NCI-H1105 treated with DMSO at 0.1 percent for 48 hours (cell line): ENCODE measurements around the gene PIP5K1B.

Experiments
- DNase-seq: peaks from one replicate; lab custom pipeline; 2025; lab: John Stamatoyannopoulos, UW

PIP5K1B gene

DNA sequence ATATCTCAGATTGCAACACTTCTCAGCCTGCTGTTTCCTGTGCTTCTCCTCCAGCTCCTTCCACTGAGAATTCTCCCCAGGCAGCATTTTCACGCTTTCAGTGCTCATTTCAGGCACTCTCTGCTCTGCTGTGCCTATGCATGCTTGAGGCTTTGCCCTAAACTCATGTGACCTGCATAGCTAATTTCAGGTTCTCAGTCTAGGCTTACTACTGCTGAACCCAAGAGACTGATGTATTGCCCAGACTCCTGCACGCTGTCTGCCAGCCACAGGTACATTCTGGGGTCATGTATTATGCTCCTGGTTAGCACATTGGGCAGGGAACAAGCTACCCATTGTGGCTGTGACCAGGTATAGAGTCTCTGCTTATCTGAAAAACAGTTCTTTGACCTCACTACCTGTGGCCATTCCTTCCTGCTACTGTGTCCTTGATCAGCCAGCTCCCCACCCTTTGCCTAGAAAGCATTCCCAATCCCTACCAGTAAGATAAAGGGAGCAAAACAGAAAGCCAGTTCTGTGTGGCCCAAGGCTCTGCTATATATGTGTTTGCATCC, 34.7 kb downstream of the PIP5K1B start:
- no peak for DNase-seq

DNA sequence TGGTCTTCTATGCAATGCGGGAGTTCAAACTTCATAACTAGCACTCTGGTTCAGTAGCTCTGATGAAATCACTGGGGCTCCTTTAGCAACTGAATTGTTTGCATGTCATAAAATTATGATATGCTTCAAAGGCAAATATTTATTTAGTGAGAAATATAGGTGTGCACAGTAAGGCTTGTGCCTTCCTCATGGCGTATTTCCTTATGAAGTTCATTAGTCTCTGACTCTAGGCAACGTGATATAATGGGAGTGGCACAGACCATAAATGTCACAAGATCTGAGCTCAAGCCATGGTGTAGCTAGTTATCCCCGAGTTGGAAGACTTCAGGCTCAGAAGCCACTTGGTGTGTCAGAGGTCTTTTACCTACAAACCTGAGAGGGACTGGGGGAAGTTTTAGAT, 35.5 kb downstream of the PIP5K1B start:
- DNase-seq, result no peak

DNA sequence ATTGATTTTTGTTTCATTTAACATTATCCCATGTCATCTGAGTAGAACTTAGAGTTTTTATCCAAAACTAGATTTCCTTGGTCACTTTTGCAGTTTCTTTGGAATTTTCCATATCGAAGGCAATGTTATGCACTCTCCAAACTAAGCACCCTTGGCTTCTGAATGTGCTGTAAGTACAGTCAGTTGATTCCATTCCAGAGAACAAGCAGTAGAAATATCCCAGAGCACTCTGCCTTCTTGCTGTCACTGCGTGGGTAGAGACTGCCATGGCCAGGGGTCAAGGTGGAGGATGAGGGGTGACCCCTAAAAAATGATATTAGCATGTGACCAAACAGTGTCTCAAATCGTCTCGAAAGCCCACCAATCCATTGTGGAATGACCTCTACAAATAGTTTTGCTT, 36.2 kb downstream of the PIP5K1B start:
- DNase-seq, result no peak

DNA sequence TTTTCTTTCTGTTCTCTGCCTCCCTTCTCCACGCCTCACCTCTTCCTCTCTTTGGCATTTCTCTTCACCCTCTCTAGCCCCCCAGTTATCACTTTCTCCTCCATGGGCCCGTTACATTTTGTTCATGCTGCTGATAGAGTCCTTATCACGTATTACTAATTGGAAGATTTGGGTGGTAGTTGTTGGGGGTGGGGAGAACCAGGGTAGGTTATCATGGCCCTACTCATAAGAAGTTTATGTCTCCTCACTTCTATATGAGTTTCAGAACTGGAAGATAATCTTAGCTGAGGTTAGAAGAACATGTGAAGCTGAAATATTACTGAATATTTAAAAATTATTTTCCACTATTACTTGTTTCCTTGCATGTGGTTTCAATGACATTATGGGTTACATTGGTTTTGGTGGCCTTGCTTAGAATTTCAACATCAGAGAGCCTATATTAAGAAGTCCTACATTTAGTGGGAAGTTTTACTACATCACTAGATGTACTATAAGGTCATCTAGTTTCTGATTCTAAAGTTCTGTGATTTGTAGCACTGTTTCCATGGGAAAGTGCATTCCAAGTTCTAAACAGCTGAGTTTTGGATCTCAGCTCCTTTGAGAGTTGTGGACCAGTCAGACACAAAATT, 36.8 kb downstream of the PIP5K1B start:
- no peak for DNase-seq

DNA sequence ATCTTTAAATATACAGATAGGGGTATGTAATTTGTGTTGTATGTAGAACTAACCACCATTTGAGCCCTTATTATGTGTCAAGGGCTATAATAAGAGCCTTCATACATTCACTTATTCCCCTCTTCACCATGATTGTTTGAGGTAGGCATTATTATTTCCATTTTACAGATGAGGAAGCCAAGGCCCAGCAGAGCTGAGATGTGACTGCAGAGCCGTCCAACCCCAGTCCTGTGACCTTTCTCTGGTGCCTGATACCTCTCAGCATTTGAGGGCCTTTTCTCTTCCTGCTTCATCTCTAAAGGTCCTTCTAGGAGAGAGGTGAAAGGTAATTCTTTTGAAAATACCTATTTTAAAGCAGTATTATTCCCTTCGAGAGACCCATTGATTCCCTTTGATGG, 37.3 kb downstream of the PIP5K1B start:
- no peak for DNase-seq

DNA sequence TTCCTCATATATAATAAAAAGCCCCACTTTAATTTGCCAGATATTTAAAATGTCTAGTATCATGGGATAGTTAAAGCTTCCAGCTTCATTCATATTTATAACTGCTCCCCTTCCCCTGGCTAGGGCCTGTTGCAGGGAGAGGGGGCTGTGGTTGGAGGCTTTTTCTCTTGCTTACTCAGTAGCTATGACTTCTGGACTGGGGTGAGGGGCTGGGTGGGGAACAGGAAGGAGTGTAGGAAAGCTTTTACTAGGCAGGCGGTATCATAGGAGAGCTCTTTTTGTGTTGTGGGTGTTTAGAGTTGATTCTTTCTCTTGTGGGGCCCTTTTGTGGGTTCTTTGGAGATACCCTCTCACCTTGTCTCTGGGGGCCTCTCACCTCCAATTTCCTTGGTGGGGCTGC, 39.4 kb downstream of the PIP5K1B start:
- DNase-seq, result no peak

- no peak for DNase-seq
Measured at GRCh38 chr9:68746525-68746924, 41.5 kb downstream of the PIP5K1B start.

DNA sequence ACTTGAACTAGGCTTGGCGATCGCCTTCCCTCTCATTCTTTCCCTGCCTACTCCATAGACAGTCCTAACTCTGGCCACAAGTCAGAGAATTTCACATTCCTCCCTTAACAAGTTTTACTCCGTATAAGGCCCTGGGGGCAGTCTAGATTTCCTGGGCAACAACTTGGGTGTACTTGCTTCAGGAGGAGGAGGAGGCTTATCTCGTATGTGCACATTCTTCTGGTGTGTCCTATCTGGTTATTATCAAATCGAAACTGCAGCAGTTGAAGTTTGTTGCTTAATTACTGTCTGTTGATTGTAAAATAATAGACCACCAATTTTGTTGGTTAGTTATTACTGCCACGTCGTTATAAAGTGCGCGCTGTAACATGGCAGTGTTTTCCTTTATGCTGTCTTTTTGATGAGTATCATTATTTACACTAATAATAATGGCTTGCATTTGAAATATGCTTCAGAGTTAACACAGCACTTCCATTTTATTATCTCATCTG, 42.0 kb downstream of the PIP5K1B start:
- no peak for DNase-seq

DNA sequence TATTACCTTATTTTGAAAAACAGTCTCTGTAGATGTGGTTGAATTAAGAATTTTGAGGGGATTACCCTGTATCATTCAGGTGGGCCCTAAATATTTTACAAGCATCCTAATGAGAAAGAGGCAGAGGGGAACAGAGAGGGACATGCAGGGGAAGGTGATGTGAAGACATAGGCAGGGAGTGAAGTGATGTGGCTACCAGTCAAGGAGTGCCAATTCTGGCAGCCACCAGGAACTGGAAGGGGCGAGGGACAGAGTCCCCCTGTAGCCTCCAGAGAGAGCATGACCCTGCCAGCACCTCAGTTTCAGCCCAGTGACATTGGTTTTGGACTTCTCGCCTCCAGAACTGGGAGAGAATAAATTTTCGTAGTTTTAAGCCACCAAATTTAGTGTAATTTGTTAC, 44.1 kb downstream of the PIP5K1B start:
- DNase-seq, result no peak

GRCh38 chr9:68749579-68750159, 44.6 kb downstream of the PIP5K1B start:
- no peak for DNase-seq

- peak; percentile 5 for DNase-seq
Measured at GRCh38 chr9:68750255-68750654, 45.2 kb downstream of the PIP5K1B start.

GRCh38 chr9:68750786-68751185, 45.7 kb downstream of the PIP5K1B start:
- DNase-seq, result peak; percentile 71

GRCh38 chr9:68751556-68751955, 46.5 kb downstream of the PIP5K1B start:
- no peak for DNase-seq

DNA sequence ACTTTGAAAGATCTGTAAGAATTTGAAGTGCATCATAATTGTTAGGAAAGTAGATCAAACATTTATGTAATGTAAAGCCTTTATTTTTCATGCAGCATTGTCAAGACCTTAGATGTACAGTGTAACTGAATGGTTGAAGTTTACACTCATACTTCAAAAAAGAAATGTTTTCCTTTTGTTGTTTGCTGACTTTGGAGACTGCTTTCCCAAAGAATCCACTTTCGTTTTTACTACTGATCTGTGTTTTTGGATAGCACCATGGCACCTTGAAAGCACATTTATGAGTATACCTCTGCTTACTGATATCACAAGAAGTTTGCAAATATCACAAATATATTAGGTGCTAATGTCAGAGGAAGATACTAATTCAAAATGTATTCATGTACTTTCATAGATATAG, 50.0 kb downstream of the PIP5K1B start:
- DNase-seq, result no peak

DNA sequence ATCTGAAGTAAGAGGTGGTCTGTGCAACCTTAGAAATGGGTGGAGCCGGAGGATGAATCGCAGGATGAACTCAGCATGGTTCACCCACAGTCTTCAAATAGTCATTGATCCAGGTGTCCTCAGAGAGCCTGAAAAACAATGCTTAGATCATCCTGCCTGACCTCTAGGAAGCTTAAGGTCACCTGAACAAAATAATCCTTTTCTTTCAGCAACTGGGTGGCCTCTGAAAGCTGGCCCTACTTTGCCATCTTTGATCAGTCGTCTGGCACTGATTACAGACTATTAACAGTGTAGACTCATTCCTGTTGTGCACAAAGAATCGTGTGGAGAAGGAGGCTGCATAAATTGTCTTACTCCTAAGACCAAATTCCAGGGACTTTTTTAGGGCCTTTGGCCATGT, 50.7 kb downstream of the PIP5K1B start:
- DNase-seq, result no peak

DNA sequence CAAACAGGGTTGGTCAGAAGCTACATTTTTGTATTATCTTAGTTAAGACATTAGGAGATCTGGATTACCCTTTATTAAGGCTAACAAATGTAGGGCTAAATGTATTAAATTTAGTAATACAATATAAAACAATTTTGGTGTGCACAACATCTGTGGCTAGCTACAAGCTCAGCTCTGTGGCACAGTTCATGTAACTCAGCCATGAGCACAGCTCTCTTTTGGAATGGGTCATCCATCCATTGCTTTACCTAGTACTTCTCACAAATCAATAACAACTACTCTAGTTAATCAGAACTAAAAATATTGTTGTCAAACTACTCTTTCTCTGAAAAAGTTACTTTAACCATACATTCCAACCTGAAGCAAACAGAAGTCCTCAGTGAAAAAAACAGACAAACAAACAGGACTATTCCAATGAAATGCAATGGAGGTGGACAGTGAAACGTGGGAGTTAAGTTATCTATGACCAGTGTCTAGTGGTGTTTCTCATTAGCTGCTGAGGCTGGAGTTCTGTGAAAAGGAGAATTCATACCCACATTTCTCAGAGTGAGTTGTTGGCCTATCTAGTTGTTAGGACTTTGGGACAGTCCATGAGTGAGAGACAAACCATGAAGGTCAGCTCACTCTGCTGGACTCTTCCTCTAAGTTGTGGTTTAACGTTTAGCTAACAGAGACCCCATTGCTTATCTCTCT, 55.1 kb downstream of the PIP5K1B start:
- no peak for DNase-seq

GRCh38 chr9:68760674-68761333, 55.8 kb downstream of the PIP5K1B start:
- no peak for DNase-seq

DNA sequence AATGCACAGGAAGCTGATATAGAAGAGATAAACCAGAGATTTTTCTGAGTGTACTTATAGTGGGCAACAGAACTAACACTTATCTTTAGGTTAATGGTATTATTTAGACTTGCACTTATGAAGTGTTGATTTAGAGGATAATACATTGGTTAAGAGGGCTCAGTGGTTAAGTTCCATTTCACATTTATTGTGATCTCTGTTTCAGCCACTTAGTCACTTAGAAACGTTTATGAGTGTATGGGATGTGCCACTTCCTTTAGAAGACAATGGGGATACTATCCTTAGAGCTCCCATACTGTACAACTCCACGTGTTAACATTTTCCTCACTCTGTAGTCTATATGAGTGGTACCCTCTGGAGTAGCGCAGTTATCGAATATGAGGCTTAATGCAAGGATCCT, 57.5 kb downstream of the PIP5K1B start:
- DNase-seq, result peak; percentile 42

- no peak for DNase-seq
Measured at GRCh38 chr9:68763104-68763503, 58.1 kb downstream of the PIP5K1B start.

- DNase-seq, result no peak
Measured at GRCh38 chr9:68768619-68769018, 63.6 kb downstream of the PIP5K1B start.

DNA sequence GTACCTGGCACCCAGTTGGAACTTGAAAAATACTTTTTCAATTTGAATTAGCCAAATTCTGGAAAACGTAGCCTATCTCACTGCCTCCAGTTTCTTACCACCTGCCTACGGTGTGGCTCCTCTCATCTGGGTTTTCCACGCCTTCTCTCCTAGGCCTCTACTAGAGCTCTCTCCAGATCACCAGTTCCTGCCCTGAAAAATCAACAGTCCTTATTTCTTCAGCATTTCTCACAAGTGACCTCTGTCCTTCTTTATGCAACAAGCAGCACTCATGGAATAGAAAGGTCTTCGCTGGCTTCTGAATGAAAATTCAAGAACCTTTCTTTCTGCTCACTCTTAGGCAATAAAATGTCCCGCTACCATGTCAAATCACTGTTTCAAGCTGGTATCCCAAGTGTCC, 64.8 kb downstream of the PIP5K1B start:
- DNase-seq, result no peak

DNA sequence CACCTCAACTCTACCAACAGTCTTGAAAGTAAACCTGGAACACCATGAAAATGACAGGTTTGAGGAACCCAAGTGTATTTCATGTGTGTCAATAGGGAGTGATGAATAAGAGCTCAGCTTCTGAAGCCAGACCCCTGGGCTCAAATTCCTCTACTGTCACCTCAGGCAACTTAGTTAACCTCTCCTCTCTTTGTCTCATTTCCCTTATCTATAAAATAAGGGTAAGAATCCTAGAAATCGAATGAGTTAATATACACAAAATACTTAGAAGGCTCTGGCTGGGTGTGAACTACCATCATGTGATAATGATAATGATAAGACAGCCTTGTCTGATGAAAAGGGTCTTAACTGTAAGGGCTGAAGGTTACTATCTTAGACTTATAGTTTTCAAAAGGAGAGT, 66.3 kb downstream of the PIP5K1B start:
- no peak for DNase-seq
